ENCODE results near the gene SIRT2.
A peak's percentile ranks its signal among the peaks of the same experiment; 100 is the strongest.

Gene SIRT2

GRCh38 chr19:38841787-38842438 lies 57.5 kb downstream of the SIRT2 start:
- Histone ChIP-seq H3K9me3 (ENCODE audit: control insufficient read depth, low read length) (no peaks in the 10 kb centered on the region), H3K36me3 (ENCODE audit: control insufficient read depth, insufficient read depth, low read length) (peaks cover 100% of the 10 kb centered on the region), H3K4me1 (ENCODE audit: control insufficient read depth, insufficient read depth, low read length, poor library complexity, severe bottlenecking) (peaks cover 56% of the 10 kb centered on the region), H3K4me3 (ENCODE audit: extremely low read depth, insufficient read depth, low read length, poor library complexity, severe bottlenecking) (no peak overlapping the region), H3K27ac (ENCODE audit: low read depth, low read length, severe bottlenecking) (no peak overlapping the region)
- 93 to 97% methylated on average over 11 to 18 of the region's 19 CpGs for WGBS, 2 experiments (ENCODE audit: insufficient coverage in 2 of 2)

DNA sequence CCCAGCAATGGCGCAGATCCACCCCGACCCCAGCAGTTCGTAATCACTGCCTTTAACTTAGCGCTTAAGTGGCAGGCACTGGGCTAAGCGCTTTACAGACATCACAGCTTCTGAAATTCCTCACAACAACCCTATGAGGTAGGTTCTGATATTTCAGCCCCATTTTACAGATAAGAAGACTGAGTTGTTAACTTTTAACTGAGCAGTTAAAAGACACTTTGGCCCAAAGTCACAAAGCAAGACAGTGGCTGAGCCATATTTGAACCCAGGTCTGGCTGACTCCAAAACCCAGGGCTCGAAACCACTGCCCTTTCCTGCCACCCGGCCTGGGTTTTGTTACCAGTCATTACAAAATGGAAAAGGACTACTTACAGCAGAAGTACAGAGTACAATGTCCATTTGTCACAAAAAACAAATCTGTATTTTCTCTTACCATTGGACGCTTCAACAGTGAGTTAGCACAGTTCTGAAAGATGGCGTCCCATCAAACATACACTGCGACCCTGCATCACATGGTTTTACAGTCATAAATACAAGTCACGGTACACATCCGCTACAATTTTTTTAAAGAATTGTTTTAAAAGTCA lies 58.1 kb downstream of the SIRT2 start:
- H3K27ac ChIP-seq (ENCODE audit: low read depth, low read length, severe bottlenecking): peak overlapping the region; percentile 36
- H3K4me1 ChIP-seq (ENCODE audit: control insufficient read depth, insufficient read depth, low read length, poor library complexity, severe bottlenecking): peaks cover 54% of the 10 kb centered on the region
- H3K9me3 ChIP-seq (ENCODE audit: control insufficient read depth, low read length): no peaks in the 10 kb centered on the region
- H3K36me3 ChIP-seq (ENCODE audit: control insufficient read depth, insufficient read depth, low read length): peaks cover 100% of the 10 kb centered on the region
- WGBS, 2 experiments (ENCODE audit: insufficient coverage in 2 of 2): 95 to 98% methylated on average over 6 to 9 of the region's 12 CpGs
- H3K4me3 ChIP-seq (ENCODE audit: extremely low read depth, insufficient read depth, low read length, poor library complexity, severe bottlenecking): no peak overlapping the region

- peaks cover 54% of the 10 kb centered on the region for H3K4me1 ChIP-seq (ENCODE audit: control insufficient read depth, insufficient read depth, low read length, poor library complexity, severe bottlenecking)
- 96 to 100% methylated on average over 3 to 4 of the region's 5 CpGs for WGBS, 2 experiments (ENCODE audit: insufficient coverage in 2 of 2)
- peaks cover 100% of the 10 kb centered on the region for H3K36me3 ChIP-seq (ENCODE audit: control insufficient read depth, insufficient read depth, low read length)
- H3K27ac ChIP-seq (ENCODE audit: low read depth, low read length, severe bottlenecking): peak overlapping the region; percentile 36
- no peak overlapping the region for H3K4me3 ChIP-seq (ENCODE audit: extremely low read depth, insufficient read depth, low read length, poor library complexity, severe bottlenecking)
- no peaks in the 10 kb centered on the region for H3K9me3 ChIP-seq (ENCODE audit: control insufficient read depth, low read length)
These were observed 58.8 kb downstream of the SIRT2 start for GRCh38 chr19:38840583-38840968.

DNA sequence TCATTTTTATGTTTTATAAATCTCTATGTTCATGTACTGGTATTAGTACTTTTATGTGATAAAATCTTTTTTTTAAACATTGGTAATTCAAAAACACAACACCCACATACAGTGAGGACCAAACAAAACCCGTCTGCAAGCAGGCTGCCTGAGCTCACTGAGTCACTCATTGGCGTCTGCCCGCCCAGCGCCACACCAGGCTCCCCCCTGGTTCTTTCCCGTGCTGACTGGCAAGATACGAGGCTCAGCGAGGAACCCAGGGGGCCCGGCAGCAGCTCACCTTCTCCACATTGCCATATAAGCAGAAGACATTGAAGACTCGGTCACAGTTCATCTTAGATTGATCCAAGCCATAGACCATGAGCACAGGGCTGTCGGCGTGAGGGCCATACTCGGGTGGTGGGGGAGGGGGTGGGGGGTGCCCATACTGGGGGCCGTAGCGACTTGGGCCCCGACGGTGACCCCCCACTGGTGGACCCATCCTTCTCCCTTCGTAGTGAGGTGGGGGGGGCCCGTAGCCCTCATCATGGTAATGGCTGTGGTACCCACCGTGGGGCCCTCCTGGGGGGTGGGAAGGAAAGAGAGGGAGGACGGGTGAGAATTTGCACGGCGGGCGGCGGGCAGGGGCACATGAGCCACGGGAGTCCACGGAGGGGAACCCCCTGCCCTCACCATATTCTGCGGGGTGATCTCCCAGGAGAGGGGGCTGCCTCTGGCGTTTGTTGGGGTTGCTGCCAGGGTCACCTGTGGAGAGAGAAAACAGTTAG lies 59.4 kb downstream of the SIRT2 start:
- H3K27ac ChIP-seq (ENCODE audit: low read depth, low read length, severe bottlenecking): peak overlapping the region; percentile 52
- peaks cover 99% of the 10 kb centered on the region for H3K36me3 ChIP-seq (ENCODE audit: control insufficient read depth, insufficient read depth, low read length)
- no peaks in the 10 kb centered on the region for H3K9me3 ChIP-seq (ENCODE audit: control insufficient read depth, low read length)
- no peak overlapping the region for H3K4me3 ChIP-seq (ENCODE audit: extremely low read depth, insufficient read depth, low read length, poor library complexity, severe bottlenecking)
- 90 to 95% methylated on average over 13 to 17 of the region's 28 CpGs for WGBS, 2 experiments (ENCODE audit: insufficient coverage in 2 of 2)
- H3K4me1 ChIP-seq (ENCODE audit: control insufficient read depth, insufficient read depth, low read length, poor library complexity, severe bottlenecking): peaks cover 52% of the 10 kb centered on the region

GRCh38 chr19:38838986-38839761 lies 60.2 kb downstream of the SIRT2 start:
- H3K9me3 ChIP-seq (ENCODE audit: control insufficient read depth, low read length): no peaks in the 10 kb centered on the region
- no peak overlapping the region for H3K4me3 ChIP-seq (ENCODE audit: extremely low read depth, insufficient read depth, low read length, poor library complexity, severe bottlenecking)
- WGBS, 2 experiments (ENCODE audit: insufficient coverage in 2 of 2): 92 to 95% methylated on average over 9 to 10 of the region's 12 CpGs
- peaks cover 91% of the 10 kb centered on the region for H3K36me3 ChIP-seq (ENCODE audit: control insufficient read depth, insufficient read depth, low read length)
- H3K27ac ChIP-seq (ENCODE audit: low read depth, low read length, severe bottlenecking): peak overlapping the region; percentile 52
- H3K4me1 ChIP-seq (ENCODE audit: control insufficient read depth, insufficient read depth, low read length, poor library complexity, severe bottlenecking): peaks cover 49% of the 10 kb centered on the region

GRCh38 chr19:38838208-38838985 lies 61.0 kb downstream of the SIRT2 start:
- peaks cover 83% of the 10 kb centered on the region for H3K36me3 ChIP-seq (ENCODE audit: control insufficient read depth, insufficient read depth, low read length)
- no peak overlapping the region for H3K4me3 ChIP-seq (ENCODE audit: extremely low read depth, insufficient read depth, low read length, poor library complexity, severe bottlenecking)
- H3K4me1 ChIP-seq (ENCODE audit: control insufficient read depth, insufficient read depth, low read length, poor library complexity, severe bottlenecking): peaks cover 44% of the 10 kb centered on the region
- H3K9me3 ChIP-seq (ENCODE audit: control insufficient read depth, low read length): no peaks in the 10 kb centered on the region
- 95 to 96% methylated on average over 6 to 11 of the region's 19 CpGs for WGBS, 2 experiments (ENCODE audit: insufficient coverage in 2 of 2)
- peak overlapping the region; percentile 76 for H3K27ac ChIP-seq (ENCODE audit: low read depth, low read length, severe bottlenecking)

DNA sequence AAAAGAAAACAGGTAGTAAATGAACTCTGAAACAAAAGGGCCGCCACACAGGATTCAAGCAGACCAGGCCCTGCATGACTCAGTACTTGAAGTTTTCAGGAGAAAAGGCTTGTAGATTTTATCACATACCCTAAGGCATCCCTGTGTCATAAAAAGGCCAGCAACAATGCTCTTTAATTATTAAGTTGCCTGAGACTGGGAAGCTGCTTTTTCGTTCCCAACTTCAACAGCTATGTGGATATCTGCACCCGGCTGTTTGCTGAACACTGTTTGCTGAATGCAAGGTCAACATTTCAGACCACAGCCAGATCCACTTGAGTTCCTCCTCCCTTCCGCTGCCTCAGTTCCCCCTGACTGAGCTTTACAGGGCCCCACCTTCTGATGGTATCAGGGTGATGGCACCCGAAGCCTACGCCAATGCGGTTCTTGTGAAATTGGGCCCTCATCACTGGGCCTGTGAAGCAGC lies 61.7 kb downstream of the SIRT2 start:
- Histone ChIP-seq H3K4me3 (ENCODE audit: extremely low read depth, insufficient read depth, low read length, poor library complexity, severe bottlenecking) (no peak overlapping the region), H3K9me3 (ENCODE audit: control insufficient read depth, low read length) (no peaks in the 10 kb centered on the region), H3K36me3 (ENCODE audit: control insufficient read depth, insufficient read depth, low read length) (peaks cover 76% of the 10 kb centered on the region), H3K27ac (ENCODE audit: low read depth, low read length, severe bottlenecking) (peak overlapping the region; percentile 76), H3K4me1 (ENCODE audit: control insufficient read depth, insufficient read depth, low read length, poor library complexity, severe bottlenecking) (peaks cover 38% of the 10 kb centered on the region)
- WGBS, 2 experiments (ENCODE audit: insufficient coverage in 2 of 2): 93 to 100% methylated on average over 7 of the region's 7 CpGs

- 82 to 97% methylated on average over 3 to 6 of the region's 6 CpGs for WGBS, 2 experiments (ENCODE audit: insufficient coverage in 2 of 2)
- H3K36me3 ChIP-seq (ENCODE audit: control insufficient read depth, insufficient read depth, low read length): peaks cover 70% of the 10 kb centered on the region
- H3K9me3 ChIP-seq (ENCODE audit: control insufficient read depth, low read length): no peaks in the 10 kb centered on the region
- no peak overlapping the region for H3K4me3 ChIP-seq (ENCODE audit: extremely low read depth, insufficient read depth, low read length, poor library complexity, severe bottlenecking)
- H3K27ac ChIP-seq (ENCODE audit: low read depth, low read length, severe bottlenecking): peak overlapping the region; percentile 70
- H3K4me1 ChIP-seq (ENCODE audit: control insufficient read depth, insufficient read depth, low read length, poor library complexity, severe bottlenecking): peaks cover 34% of the 10 kb centered on the region
These were observed 62.3 kb downstream of the SIRT2 start for GRCh38 chr19:38836983-38837626.

DNA sequence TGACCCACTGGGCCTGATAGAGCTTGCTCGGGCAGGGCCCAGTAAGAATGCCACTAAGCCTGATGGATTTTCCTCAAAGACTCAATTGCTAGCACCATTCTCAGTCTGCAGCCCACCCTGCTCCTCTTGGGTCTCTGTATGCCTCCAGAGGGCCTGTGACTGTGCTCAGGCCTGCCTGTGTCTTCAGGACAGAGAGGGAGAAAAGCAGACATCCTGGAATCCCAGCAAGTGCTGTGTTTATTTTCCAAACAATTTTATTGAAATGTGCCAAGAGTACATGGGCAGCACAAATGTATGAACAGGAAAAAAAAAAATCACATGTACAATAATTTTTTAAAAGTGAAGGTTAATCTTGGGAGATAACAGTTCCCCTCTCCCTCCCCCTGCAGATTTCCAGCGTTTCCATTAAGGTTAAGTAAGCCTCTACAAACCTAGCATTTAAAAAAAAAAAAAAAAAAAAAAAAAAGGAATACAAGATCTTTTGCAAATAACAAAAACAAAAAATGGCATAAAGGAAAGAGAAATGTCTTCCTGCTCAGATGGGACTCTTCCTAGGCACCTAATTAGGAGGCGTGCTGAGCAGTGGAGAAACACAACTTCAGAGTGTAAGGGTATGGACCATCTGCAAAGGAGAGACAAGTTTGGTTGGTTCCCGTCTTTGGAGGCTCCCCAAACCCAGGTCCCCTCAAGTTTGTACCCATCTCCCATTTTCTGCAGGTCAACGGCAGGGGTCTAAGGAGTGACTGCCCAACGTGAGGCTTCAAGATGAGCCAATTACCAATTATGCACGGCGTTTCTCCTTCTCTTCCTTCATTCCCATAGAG lies 63.0 kb downstream of the SIRT2 start:
- Histone ChIP-seq H3K27ac (ENCODE audit: low read depth, low read length, severe bottlenecking) (peak overlapping the region; percentile 45), H3K36me3 (ENCODE audit: control insufficient read depth, insufficient read depth, low read length) (peaks cover 63% of the 10 kb centered on the region), H3K9me3 (ENCODE audit: control insufficient read depth, low read length) (no peaks in the 10 kb centered on the region), H3K4me3 (ENCODE audit: extremely low read depth, insufficient read depth, low read length, poor library complexity, severe bottlenecking) (no peak overlapping the region), H3K4me1 (ENCODE audit: control insufficient read depth, insufficient read depth, low read length, poor library complexity, severe bottlenecking) (peaks cover 34% of the 10 kb centered on the region)
- whole genome bisulfite sequencing, 2 experiments (ENCODE audit: insufficient coverage in 2 of 2): 94 to 97% methylated on average over 6 to 7 of the region's 8 CpGs

Measured in mesodermal cell (in vitro differentiated cells).